ENCODE measurements around the gene PECR.
"Not testable (repeated sequence)": the region's sequence is repeated elsewhere in the genome, so short reads cannot be mapped to it uniquely, and the experiment has no call there.

Gene PECR

DNA sequence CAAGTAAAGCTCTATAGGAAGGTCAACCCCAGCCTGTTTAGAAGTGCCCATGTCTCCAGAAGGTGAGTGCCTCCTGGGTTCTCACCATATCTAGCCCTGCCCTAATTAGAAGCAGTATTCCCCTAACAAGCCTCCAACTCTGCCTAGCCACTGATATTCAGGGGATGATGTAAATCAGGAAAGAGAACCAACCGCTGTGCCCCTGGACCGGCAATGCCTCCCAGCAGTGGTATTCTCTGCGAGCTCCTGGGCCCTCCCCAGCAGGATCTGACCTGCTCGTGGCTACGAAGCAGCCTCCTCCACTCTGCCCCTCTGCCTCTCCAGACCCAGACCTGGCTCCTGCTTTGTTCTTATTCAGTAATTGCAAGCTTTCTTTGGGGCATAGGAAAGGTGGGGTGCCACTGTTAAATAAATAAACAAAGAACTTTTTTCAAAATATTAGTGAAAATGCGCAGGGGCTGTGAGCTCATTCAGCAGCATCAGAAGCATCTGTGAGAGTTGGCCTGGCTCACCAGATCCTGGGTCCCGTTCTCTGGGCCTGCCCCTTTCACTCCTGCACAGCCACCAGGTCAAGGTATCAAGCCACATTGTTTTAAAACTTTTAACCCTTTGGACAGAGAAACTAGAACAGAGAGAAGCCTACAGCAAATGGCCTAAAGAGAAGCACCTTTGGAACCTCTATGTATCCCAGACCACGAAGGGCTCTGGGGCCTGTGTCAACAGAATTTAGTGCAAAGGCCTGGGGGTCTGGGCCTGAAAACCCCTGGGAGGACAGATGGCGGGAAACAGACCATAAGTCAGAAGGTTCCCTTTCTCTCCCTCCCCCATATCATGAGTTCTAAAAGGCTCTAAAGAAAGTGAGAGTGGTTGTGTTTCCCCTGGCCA lies 80.2 kb downstream of the PECR start:
- Histone ChIP-seq H3K9ac (ENCODE audit: low read depth, low read length) (no peak overlapping the region), H3K27me3 (ENCODE audit: control insufficient read depth, insufficient read depth, low read length) (no peaks in the 10 kb centered on the region), H3K4me3 (ENCODE audit: low read depth, low read length) (no peak overlapping the region), H3K36me3 (ENCODE audit: control insufficient read depth, insufficient read depth, low read length) (peaks cover 19% of the 10 kb centered on the region), H3K4me1 (ENCODE audit: control insufficient read depth, insufficient read depth, low read length) (peaks cover 33% of the 10 kb centered on the region), H3K9me3 (ENCODE audit: control insufficient read depth, insufficient read depth, low read length) (no peaks in the 10 kb centered on the region), H3K27ac (ENCODE audit: low read depth, low read length) (no peak overlapping the region)

DNA sequence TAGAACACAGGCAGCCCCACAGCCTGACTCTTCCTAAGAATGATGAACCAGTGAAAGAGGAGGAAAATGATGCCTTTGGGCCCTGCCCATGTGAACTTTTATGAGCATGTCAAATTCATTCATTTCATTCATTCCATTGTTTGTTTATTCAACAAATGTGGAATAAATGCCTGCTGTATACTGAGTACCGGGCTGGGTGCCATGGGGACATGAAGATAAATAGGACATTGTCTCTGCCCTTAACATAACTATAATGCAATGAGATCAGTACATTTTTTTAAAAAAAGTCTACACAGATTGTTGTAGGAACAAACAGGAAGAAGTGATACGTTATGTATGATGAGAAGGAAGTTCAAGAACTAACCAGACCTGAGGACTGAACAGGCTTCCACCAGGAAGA lies 83.0 kb downstream of the PECR start:
- Histone ChIP-seq H3K4me1 (ENCODE audit: control insufficient read depth, insufficient read depth, low read length) (peaks cover 24% of the 10 kb centered on the region), H3K36me3 (ENCODE audit: control insufficient read depth, insufficient read depth, low read length) (peaks cover 38% of the 10 kb centered on the region), H3K4me3 (ENCODE audit: low read depth, low read length) (no peak overlapping the region), H3K9ac (ENCODE audit: low read depth, low read length) (no peak overlapping the region), H3K9me3 (ENCODE audit: control insufficient read depth, insufficient read depth, low read length) (no peaks in the 10 kb centered on the region), H3K27ac (ENCODE audit: low read depth, low read length) (no peak overlapping the region), H3K27me3 (ENCODE audit: control insufficient read depth, insufficient read depth, low read length) (no peaks in the 10 kb centered on the region)

- Histone ChIP-seq H3K27me3 (ENCODE audit: control insufficient read depth, insufficient read depth, low read length) (no peaks in the 10 kb centered on the region), H3K9ac (ENCODE audit: low read depth, low read length) (no peak overlapping the region), H3K27ac (ENCODE audit: low read depth, low read length) (no peak overlapping the region), H3K36me3 (ENCODE audit: control insufficient read depth, insufficient read depth, low read length) (peaks cover 38% of the 10 kb centered on the region), H3K4me1 (ENCODE audit: control insufficient read depth, insufficient read depth, low read length) (peaks cover 17% of the 10 kb centered on the region), H3K4me3 (ENCODE audit: low read depth, low read length) (no peak overlapping the region), H3K9me3 (ENCODE audit: control insufficient read depth, insufficient read depth, low read length) (no peaks in the 10 kb centered on the region)
Measured at GRCh38 chr2:215997219-215997618, 84.4 kb downstream of the PECR start.

- peaks cover 3% of the 10 kb centered on the region; the same call in 1 of the 2 replicates for H3K9me3 ChIP-seq (ENCODE audit: control insufficient read depth, insufficient read depth, low read length)
- peaks cover 36% of the 10 kb centered on the region for H3K36me3 ChIP-seq (ENCODE audit: control insufficient read depth, insufficient read depth, low read length)
- H3K27ac ChIP-seq (ENCODE audit: low read depth, low read length), result no peak overlapping the region
- H3K4me3 ChIP-seq (ENCODE audit: low read depth, low read length), result no peak overlapping the region
- H3K27me3 ChIP-seq (ENCODE audit: control insufficient read depth, insufficient read depth, low read length), result no peaks in the 10 kb centered on the region
- no peak overlapping the region for H3K9ac ChIP-seq (ENCODE audit: low read depth, low read length)
- H3K4me1 ChIP-seq (ENCODE audit: control insufficient read depth, insufficient read depth, low read length), result 0 out of 2 replicates have a peak, but pooled peaks cover 9% of the 10 kb centered on the region
Measured at GRCh38 chr2:215994911-215995310, 86.7 kb downstream of the PECR start.

DNA sequence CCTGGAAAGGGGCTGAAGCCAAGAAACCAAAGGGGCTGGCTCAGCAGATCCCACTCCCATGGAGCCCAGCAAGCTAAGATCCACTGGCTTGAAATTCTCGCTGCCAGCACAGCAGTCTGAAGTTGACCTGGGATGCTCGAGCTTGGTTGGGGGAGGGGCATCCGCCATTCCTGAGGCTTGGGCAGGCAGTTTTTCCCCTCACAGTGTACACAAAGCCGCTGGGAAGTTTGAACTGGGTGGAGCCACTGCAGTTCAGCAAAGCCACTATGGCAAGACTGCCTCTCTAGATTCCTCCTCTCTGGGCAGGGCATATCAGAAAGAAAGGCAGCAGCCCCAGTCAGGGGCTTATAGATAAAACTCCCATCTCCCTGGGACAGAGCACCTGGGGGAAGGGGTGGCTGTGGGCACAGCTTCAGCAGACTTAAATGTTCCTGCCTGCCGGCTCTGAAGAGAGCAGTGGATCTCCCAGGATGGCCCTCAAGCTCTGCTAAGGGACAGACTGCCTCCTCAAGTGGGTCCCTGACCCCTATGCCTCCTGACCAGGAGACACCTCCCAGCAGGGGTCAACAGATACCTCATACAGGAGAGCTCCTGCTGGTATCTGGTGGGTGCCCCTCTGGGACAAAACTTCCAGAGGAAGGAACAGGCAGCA lies 92.9 kb downstream of the PECR start:
- H3K4me3 ChIP-seq (ENCODE audit: low read depth, low read length); H3K4me1 ChIP-seq (ENCODE audit: control insufficient read depth, insufficient read depth, low read length); H3K9ac ChIP-seq (ENCODE audit: low read depth, low read length); H3K27me3 ChIP-seq (ENCODE audit: control insufficient read depth, insufficient read depth, low read length); H3K27ac ChIP-seq (ENCODE audit: low read depth, low read length): not testable (repeated sequence)
- Histone ChIP-seq H3K9me3 (ENCODE audit: control insufficient read depth, insufficient read depth, low read length) (peaks cover 14% of the 10 kb centered on the region; the same call in 1 of the 2 replicates), H3K36me3 (ENCODE audit: control insufficient read depth, insufficient read depth, low read length) (peaks cover 11% of the 10 kb centered on the region)

Data from HUES48 (cell line).